Thyroid gland (tissue), 4 donors: Measurements from ENCODE around the gene ING5. TPM values are rescaled to one million over a fixed set of nuclear protein-coding genes. Genes with fewer than 3 reads are reported as not detected.
A peak's percentile ranks its signal among the peaks of the same experiment; 100 is the strongest.

ENCODE experiments used
- DNase-seq, 2 donors: peaks; one replicate each; pipeline ENCODE4 v3.0.0-alpha.2; 2019
- H3K27ac ChIP-seq, 3 donors: fragments of 200-600 bp; sonication (generic); 1 replicate in 2 of 3; 2 replicates in 1 of 3; pipeline ENCODE4 v1.5.1; 2016 to 2019; ENCODE audit warnings: mild to moderate bottlenecking in 1 of 3, moderate library complexity in 1 of 3
- H3K27me3 ChIP-seq: fragments of 200-600 bp; sonication (generic); one replicate; pipeline ENCODE4 v1.5.1; 2019
- H3K36me3 ChIP-seq, 2 donors: fragments of 200-600 bp; sonication (generic); one replicate each; pipeline ENCODE4 v1.5.1; 2016 to 2019
- H3K4me1 ChIP-seq, 2 donors: fragments of 200-600 bp; sonication (generic); one replicate each; pipeline ENCODE4 v1.5.1; 2017 to 2019
- H3K4me3 ChIP-seq, 3 donors: fragments of 200-600 bp; sonication (generic); replicated peaks in 1 of 3; 1 replicate in 2 of 3; 2 replicates in 1 of 3; pipeline ENCODE4 v1.5.1; 2016; ENCODE audit warnings: mild to moderate bottlenecking in 1 of 3
- H3K9me3 ChIP-seq: fragments of 200-600 bp; sonication (generic); one replicate; pipeline ENCODE4 v1.5.1; 2017
- CTCF ChIP-seq, 6 experiments: fragments of 200-600 bp in 3 of 6; fragments of 450-650 bp in 3 of 6; sonication (generic) in 3 of 6; IDR thresholded peaks; one replicate each; pipeline ENCODE4 v1.5.1; 2016 to 2019; ENCODE audit warnings: antibody characterized with exemption in 6 of 6, mild to moderate bottlenecking in 2 of 6, inconsistent platforms in 1 of 6, moderate library complexity in 1 of 6
- POLR2A ChIP-seq, 2 donors: fragments of 450-650 bp; IDR thresholded peaks; one replicate each; pipeline ENCODE4 v1.6.1; 2017; ENCODE audit warnings: antibody characterized with exemption in 2 of 2, mild to moderate bottlenecking in 2 of 2, moderate library complexity in 1 of 2
- WGBS, 2 donors: methylation state at CpG; one replicate each; pipeline ENCODE4 v1.1.5; 2017; 5-methylcytosine and 5-hydroxymethylcytosine counted together
- intact Hi-C: fragments of 100-400 bp; cut with DNase I; formaldehyde crosslinking; loops from one replicate; pipeline ENCODE4 v1.15.1; 2023
- total RNA-seq, 4 donors: library from RNA; depleted of rRNA; stranded (reverse); fragments of >200 nt; gene quantifications; one replicate each; pipeline ENCODE4 v1.2.3, GENCODE V29; 2016

ING5 gene
- total RNA-seq, 4 donors from 2014 or later: 42.2 to 76.3 (median 59.9) TPM

DNA sequence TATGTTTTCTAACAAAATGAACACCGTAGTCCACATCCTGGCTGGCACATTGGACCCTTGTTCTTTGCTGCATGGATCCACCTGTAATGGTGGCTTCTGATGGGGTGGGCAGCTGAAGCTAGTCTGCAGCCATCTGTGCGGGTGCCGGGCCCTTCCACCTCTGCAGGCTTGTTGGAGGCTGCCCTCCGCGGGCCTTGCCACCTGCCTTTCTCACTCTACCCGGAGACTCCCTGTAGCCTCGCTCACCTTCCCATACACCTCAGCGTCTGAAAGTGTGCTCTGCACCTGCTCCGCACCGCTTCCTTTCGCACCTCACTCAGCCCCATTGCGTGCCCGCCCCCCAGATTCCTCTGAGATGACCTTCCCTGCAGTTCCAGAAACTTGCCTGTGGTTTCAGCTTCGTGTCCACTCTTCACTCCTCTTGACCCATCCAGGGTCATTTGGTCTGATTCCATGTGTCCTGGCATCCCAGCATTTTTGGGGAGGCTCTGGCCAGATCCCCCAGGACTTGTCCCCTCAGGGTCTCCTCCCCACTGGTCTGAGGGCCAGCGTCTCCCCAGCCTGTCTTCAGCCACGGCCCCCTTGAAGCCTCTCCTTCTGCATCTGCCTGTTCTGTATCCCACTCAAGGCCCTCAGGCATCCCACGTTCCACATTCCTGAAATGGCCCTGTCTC lies 46.2 kb upstream of the ING5 start:
- H3K27ac ChIP-seq: no peak overlapping the region
- H3K9me3 ChIP-seq: no peaks in the 10 kb centered on the region
- intact Hi-C loops: no loop called here
- no peaks in the 10 kb centered on the region for H3K27me3 ChIP-seq
- no peak for DNase-seq
- no peak overlapping the region for H3K4me3 ChIP-seq
- no peaks in the 10 kb centered on the region for H3K4me1 ChIP-seq
- 94 to 96% methylated on average over 17 of the region's 17 CpGs for WGBS, 2 donors
- TF ChIP-seq POLR2A (IDR thresholded peaks at IDR 0.05): no peak
- TF ChIP-seq CTCF (IDR thresholded peaks at IDR 0.05): no peak
- peaks cover 48 to 49% of the 10 kb centered on the region in 2 donors for H3K36me3 ChIP-seq

- Histone ChIP-seq H3K9me3 (no peaks in the 10 kb centered on the region), H3K27ac (no peak overlapping the region), H3K36me3 (peaks cover 50 to 55% of the 10 kb centered on the region in 2 donors), H3K4me1 (no peaks in the 10 kb centered on the region), H3K27me3 (no peaks in the 10 kb centered on the region), H3K4me3 (no peak overlapping the region)
- no peak for DNase-seq
- 92 to 98% methylated on average over 13 of the region's 13 CpGs for WGBS, 2 donors
- TF ChIP-seq POLR2A (IDR thresholded peaks at IDR 0.05) (no peak), CTCF (IDR thresholded peaks at IDR 0.05) (no peak)
- intact Hi-C loops: no loop called here
Measured at GRCh38 chr2:241656190-241656741, 45.6 kb upstream of the ING5 start.

DNA sequence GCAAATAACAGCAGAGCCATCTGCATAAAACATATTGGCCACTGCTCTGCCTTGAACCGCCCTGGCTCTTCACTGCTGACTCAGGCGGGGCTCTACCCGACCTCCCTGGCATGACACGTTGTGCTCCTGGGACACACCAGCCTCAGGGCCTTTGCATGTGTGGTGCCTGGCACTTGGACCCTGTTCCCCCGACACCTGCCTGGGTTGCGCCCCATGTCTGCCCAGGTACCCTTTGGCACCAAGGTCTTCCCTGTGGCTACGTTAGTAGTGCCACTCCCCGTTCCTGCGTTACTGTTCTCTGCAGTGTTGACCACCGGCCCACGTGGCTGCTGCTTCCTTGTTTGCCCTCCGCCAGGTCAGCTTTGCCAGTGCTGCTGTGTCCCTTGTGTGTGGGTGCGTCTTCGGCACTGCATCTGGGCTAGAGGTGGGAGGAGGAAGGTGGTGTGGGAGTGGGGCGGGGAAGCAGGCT lies 44.0 kb upstream of the ING5 start:
- no peaks in the 10 kb centered on the region for H3K4me1 ChIP-seq
- H3K27me3 ChIP-seq: no peaks in the 10 kb centered on the region
- H3K9me3 ChIP-seq: no peaks in the 10 kb centered on the region
- H3K27ac ChIP-seq: no peak overlapping the region
- no peak for DNase-seq
- H3K4me3 ChIP-seq: no peak overlapping the region
- peaks cover 45 to 53% of the 10 kb centered on the region in 2 donors for H3K36me3 ChIP-seq
- TF ChIP-seq POLR2A (IDR thresholded peaks at IDR 0.05): no peak
- TF ChIP-seq CTCF (IDR thresholded peaks at IDR 0.05): no peak
- WGBS, 2 donors: 94 to 96% methylated on average over 14 of the region's 15 CpGs
- intact Hi-C loops: no loop called here

DNA sequence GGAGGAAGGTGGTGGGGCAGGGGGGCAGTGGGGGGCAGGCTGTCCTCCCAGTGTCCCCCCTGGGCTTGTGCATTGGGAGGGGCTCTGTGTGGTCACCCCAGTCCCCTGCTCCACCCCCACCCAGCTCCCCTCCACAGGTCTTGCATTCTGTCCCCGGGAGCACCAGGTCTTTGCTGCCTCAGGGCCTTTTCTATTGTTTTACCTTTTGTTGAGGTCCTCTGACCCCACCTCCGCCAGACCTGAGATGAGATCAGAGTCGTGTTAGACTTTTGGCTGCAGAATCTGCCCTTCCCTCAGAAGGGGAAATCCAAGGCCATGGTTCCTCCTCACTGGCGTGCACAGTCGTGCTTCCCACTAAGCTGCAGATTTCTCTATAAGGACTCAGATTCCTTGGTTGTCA lies 43.5 kb upstream of the ING5 start:
- TF ChIP-seq POLR2A (IDR thresholded peaks at IDR 0.05): no peak
- TF ChIP-seq CTCF (IDR thresholded peaks at IDR 0.05): no peak
- Histone ChIP-seq H3K27ac (no peak overlapping the region), H3K4me3 (no peak overlapping the region), H3K4me1 (no peaks in the 10 kb centered on the region), H3K36me3 (peaks cover 42 to 52% of the 10 kb centered on the region in 2 donors), H3K27me3 (no peaks in the 10 kb centered on the region), H3K9me3 (no peaks in the 10 kb centered on the region)
- intact Hi-C loops: no loop called here
- no peak for DNase-seq
- 81 to 94% methylated on average over 5 of the region's 5 CpGs for WGBS, 2 donors

DNA sequence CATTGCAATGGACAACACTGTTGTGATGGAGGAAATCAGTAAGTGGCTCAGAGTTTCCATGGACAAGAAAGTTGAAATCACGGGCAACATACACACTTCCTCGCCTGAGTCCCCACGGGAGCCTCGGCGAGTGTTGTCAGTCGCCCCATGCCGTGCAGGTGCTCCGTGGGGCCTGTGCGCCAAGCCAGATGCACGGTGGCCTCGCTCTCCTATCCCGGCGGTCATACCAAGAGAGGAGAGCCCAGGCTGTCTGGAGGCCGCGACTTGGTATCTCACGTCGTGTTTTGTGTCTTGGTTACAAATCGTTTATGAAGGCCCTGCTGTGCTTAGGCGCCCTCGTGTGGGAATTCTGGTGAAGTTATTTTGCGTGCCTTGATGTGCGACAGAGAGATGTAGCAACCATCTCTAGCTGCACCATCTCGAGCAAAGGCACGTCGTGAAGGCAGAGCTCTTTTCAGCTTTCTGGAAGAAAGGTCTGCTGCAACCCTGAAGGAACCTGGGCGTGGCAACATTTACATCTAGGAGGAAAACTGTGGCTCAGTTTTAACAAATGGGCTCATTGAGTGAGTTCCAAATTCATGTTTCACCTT lies 42.6 kb upstream of the ING5 start:
- intact Hi-C loops: no loop called here
- no peaks in the 10 kb centered on the region for H3K4me1 ChIP-seq
- H3K9me3 ChIP-seq: no peaks in the 10 kb centered on the region
- no peak overlapping the region for H3K27ac ChIP-seq
- peak; percentile 42 to 54 for DNase-seq
- 66 to 71% methylated on average over 26 of the region's 26 CpGs for WGBS, 2 donors
- peaks cover 42 to 52% of the 10 kb centered on the region in 2 donors for H3K36me3 ChIP-seq
- TF ChIP-seq CTCF (IDR thresholded peaks at IDR 0.05): peak in 3 of 6 experiments; percentile 33 to 53 (median 38)
- no peak for TF ChIP-seq POLR2A (IDR thresholded peaks at IDR 0.05)
- H3K27me3 ChIP-seq: no peaks in the 10 kb centered on the region
- H3K4me3 ChIP-seq: no peak overlapping the region
